AG09309 (cell line): ENCODE results near the gene MTCH1.

Experiments used
- DNase-seq: peaks from one replicate; pipeline ENCODE4 v3.0.0-alpha.2; 2010; ENCODE audit warnings: low read depth
- H3K4me3 ChIP-seq: 2 replicates; pipeline ENCODE4 v1.5.1; 2011; ENCODE audit warnings: mild to moderate bottlenecking, low read depth, low read length, moderate library complexity; ENCODE audit not compliant: control insufficient read depth
- CTCF ChIP-seq: IDR thresholded peaks from 2 replicates; pipeline ENCODE4 v1.5.1; 2011; ENCODE audit warnings: mild to moderate bottlenecking, low read depth, low read length, inconsistent platforms; ENCODE audit not compliant: insufficient read depth, control insufficient read depth; ENCODE audit errors: missing control alignments

MTCH1 gene

DNA sequence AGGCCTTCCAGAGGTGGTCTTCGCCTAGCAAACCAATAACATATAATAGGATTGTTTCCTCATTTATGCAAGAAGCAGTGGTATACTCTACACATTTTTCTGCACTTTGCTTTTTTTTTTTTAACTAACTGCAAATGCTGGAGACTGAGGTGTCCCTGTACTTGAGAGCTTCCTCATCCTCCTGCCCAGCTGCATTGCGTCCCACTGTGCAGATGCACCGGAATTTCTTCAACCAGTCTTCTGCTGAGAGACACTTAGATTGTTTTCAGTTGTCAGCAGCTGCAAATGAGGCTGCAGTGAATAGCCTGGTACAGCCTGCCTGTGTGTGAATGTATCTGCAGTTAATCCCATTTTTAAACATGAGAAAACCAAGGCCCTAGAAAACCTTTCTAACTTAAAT is 31.0 kb upstream of the MTCH1 start:
- DNase-seq = no peak
- no peak for TF ChIP-seq CTCF
- no peak overlapping the region for H3K4me3 ChIP-seq

GRCh38 chr6:37015532-37015931 is 29.5 kb upstream of the MTCH1 start:
- no peak for DNase-seq
- TF ChIP-seq CTCF = no peak
- no peak overlapping the region for H3K4me3 ChIP-seq

DNA sequence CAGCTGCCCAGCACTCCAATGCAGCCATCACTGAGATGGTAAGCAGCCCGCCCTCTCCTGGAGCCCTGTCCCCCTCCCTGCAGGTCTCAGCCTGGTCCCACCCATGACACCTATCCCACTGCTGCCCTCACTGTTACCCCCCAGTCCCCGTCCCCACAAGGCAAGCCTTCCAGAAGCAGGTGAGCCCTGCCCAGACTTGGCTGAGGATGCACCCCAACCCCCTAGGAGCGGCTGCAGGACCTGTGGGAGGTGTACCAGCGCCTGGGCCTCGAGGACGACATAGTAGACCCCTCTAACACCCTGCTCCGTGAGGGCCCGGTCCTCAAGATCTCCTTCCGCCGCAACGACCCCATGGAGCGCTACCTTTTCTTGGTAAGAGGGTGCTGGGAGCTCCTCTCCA is 28.7 kb upstream of the MTCH1 start:
- DNase-seq = no peak
- TF ChIP-seq CTCF = no peak
- no peak overlapping the region for H3K4me3 ChIP-seq

DNA sequence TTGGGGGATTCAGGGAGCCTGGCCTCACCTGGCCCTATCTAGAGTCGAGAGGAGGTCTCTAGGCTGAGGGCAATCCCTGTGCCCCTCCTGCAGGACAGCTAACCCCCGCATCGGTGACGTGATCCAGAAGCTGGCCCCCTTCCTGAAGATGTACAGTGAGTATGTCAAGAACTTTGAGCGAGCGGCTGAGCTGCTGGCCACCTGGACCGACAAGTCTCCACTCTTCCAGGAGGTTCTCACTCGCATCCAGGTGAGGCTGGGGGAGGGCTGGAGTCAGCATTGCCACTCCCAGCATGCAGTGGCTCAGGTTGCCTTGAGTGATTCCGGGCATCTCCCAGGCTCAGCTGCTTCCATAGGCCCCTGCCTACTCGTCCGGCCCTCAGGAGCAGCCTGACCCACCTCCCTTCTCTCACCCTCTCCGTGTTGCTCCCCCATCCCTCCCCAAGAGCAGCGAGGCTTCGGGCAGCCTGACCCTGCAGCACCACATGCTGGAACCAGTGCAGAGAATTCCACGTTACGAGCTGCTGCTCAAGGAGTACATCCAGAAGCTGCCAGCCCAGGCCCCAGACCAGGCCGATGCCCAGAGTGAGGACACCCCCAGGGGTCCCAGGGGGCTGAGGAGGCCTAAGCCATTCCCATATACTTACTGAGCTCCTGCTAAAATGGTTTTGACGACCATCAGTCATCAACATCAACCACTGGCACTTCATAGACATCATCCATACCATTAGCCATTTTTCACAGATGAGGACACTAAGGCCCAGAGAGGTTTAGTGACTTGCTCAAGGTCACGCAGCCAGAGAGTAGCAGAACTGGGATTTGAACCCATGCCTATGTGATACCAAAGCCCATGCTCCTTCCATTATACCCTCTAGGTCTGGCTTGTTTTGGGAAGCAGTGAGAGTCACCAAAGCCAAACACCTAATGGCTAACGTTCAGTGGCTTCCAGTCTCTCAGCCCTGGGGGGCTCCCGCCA is 27.8 kb upstream of the MTCH1 start:
- DNase-seq = no peak
- H3K4me3 ChIP-seq = no peak overlapping the region
- no peak for TF ChIP-seq CTCF

- H3K4me3 ChIP-seq = no peak overlapping the region
- no peak for TF ChIP-seq CTCF
- DNase-seq = peak; percentile 66
Observed at GRCh38 chr6:37011656-37012378, 25.8 kb upstream of the MTCH1 start.

- DNase-seq = no peak
- no peak for TF ChIP-seq CTCF
- no peak overlapping the region for H3K4me3 ChIP-seq
Observed at GRCh38 chr6:37010402-37010892, 24.5 kb upstream of the MTCH1 start.
